Measurements from ENCODE around the gene MSMO1.

Gene MSMO1

GRCh38 chr4:165385126-165385525 is 57.7 kb downstream of the MSMO1 start:
- Mint-ChIP-seq H3K4me3 (no peak overlapping the region), H3K27me3 (peaks cover 28% of the 10 kb centered on the region), H3K9me3 (no peaks in the 10 kb centered on the region), H3K27ac (no peak overlapping the region), H3K4me1 (no peaks in the 10 kb centered on the region)
- DNase-seq (no peak), ATAC-seq (no peak)

GRCh38 chr4:165386328-165386727 is 58.9 kb downstream of the MSMO1 start:
- no peak for DNase-seq
- no peaks in the 10 kb centered on the region for H3K4me1 Mint-ChIP-seq
- H3K4me3 Mint-ChIP-seq: no peak overlapping the region
- no peaks in the 10 kb centered on the region for H3K9me3 Mint-ChIP-seq
- H3K27me3 Mint-ChIP-seq: peaks cover 27% of the 10 kb centered on the region
- no peak overlapping the region for H3K27ac Mint-ChIP-seq
- no peak for ATAC-seq

- H3K4me1 Mint-ChIP-seq: no peaks in the 10 kb centered on the region
- H3K27me3 Mint-ChIP-seq: peaks cover 17% of the 10 kb centered on the region
- no peak overlapping the region for H3K27ac Mint-ChIP-seq
- H3K9me3 Mint-ChIP-seq: no peaks in the 10 kb centered on the region
- no peak overlapping the region for H3K4me3 Mint-ChIP-seq
- DNase-seq (no peak), ATAC-seq (no peak)
Observed at GRCh38 chr4:165388756-165389155, 61.3 kb downstream of the MSMO1 start.
